ENCODE results near the gene RNF32. TPM values are rescaled to one million over a fixed set of nuclear protein-coding genes. Genes with fewer than 3 reads are reported as not detected.

RNF32 gene
- polyA plus RNA-seq, 3 donors, result 0.03 to 0.13 TPM; not detected in 1

DNA sequence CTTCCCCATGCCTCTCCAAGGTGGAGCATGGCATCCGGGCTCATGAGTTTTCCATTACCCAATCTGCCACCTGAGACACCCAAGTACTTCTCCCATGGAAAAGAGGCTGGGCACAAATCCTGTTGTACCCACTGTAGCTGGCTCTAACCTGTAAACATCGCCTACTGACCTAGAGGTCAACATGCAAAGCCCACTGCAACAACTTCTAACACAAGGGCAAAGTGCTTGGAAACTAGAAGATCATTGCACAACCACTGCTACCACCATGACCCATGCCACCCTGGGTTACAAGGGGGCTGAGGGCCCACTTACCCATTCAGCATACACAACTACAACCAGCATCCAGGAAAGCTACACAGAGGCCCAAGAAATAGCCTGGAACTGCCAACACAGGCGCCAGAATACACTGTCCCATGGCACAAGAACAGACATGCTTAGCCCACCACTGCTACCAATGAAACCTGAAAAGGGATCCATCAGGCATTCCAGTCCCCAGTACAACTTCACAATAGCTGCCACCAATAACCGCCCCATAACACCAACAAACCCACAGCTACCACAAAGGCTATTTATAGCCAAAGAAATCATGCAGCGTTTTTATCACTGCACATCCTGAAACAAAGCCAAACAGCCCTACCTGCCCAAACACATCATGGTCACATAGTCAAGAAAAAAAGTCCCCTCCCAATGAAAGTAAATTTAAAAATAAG is 63.4 kb downstream of the RNF32 start:
- intact Hi-C loops (cut with micrococcal nuclease), result no loop called here
- peaks cover 3 to 32% of the 10 kb centered on the region in 2 donors for H3K36me3 ChIP-seq (replicated peaks in 1 of 2; ENCODE audit: control insufficient read depth in 1 of 2, insufficient read depth in 2 of 2, low read length in 2 of 2)
- TF ChIP-seq CTCF (IDR thresholded peaks at IDR 0.05), result no peak
- Mint-ChIP-seq H3K4me1 (peaks cover 5% of the 10 kb centered on the region), H3K27ac (no peak overlapping the region), H3K4me3 (no peak overlapping the region), H3K36me3 (peaks cover 48 to 50% of the 10 kb centered on the region in 2 donors), H3K27me3 (ENCODE audit: low read depth in 3 of 3) (peaks cover 0 to 1% (median 0%) of the 10 kb centered on the region in 3 donors), H3K9me3 (peaks cover 12 to 44% (median 25%) of the 10 kb centered on the region in 7 donors)
- peaks cover under 1 to 21% of the 10 kb centered on the region in 2 donors for H3K9me3 ChIP-seq (replicated peaks in 1 of 2; ENCODE audit: control insufficient read depth in 1 of 2, insufficient read depth in 1 of 2, low read length in 2 of 2)
- H3K79me2 ChIP-seq (ENCODE audit: insufficient read depth, low read length), result no peaks in the 10 kb centered on the region
- H3K4me2 ChIP-seq (replicated peaks; ENCODE audit: extremely low read depth, low read length, poor library complexity, severe bottlenecking), result no peak overlapping the region
- no peaks in the 10 kb centered on the region for H4K20me1 ChIP-seq (ENCODE audit: insufficient read depth, low read length)
- H3K4me3 ChIP-seq (replicated peaks in 1 of 3; ENCODE audit: low read depth in 2 of 3, low read length in 3 of 3), result no peak overlapping the region
- WGBS (ENCODE audit: insufficient coverage), result 81% methylated on average over 5 of the region's 5 CpGs
- no peak for DNase-seq
- H3K27ac ChIP-seq (ENCODE audit: low read depth in 1 of 2, low read length in 2 of 2), result no peak overlapping the region
- no peaks in the 10 kb centered on the region for H3K27me3 ChIP-seq (ENCODE audit: control insufficient read depth in 2 of 2, insufficient read depth in 2 of 2, low read length in 2 of 2)
- H2AFZ ChIP-seq (ENCODE audit: insufficient read depth, low read depth, low read length, poor library complexity, severe bottlenecking), result no peak overlapping the region
- H3K9ac ChIP-seq (ENCODE audit: insufficient read depth, low read length, poor library complexity, severe bottlenecking), result no peak overlapping the region
- no peaks in the 10 kb centered on the region for H3K4me1 ChIP-seq (ENCODE audit: control insufficient read depth in 1 of 2, insufficient read depth in 2 of 2, low read length in 2 of 2)

GRCh38 chr7:156722043-156722826 is 81.7 kb downstream of the RNF32 start:
- H3K36me3 ChIP-seq (replicated peaks in 1 of 2; ENCODE audit: control insufficient read depth in 1 of 2, insufficient read depth in 2 of 2, low read length in 2 of 2), result peaks cover 8 to 34% of the 10 kb centered on the region in 2 donors
- H3K9me3 ChIP-seq (replicated peaks in 1 of 2; ENCODE audit: control insufficient read depth in 1 of 2, insufficient read depth in 1 of 2, low read length in 2 of 2), result no peaks in the 10 kb centered on the region
- H3K4me3 ChIP-seq (replicated peaks in 1 of 3; ENCODE audit: low read depth in 2 of 3, low read length in 3 of 3), result no peak overlapping the region
- no peak overlapping the region for H3K9ac ChIP-seq (ENCODE audit: insufficient read depth, low read length, poor library complexity, severe bottlenecking)
- Mint-ChIP-seq H3K36me3 (peaks cover 30% of the 10 kb centered on the region in 2 donors), H3K4me1 (peaks cover 7% of the 10 kb centered on the region), H3K27ac (no peak overlapping the region), H3K27me3 (ENCODE audit: low read depth in 3 of 3) (no peaks in the 10 kb centered on the region), H3K9me3 (peaks cover 0 to 1% (median 0%) of the 10 kb centered on the region in 7 donors), H3K4me3 (no peak overlapping the region)
- H3K4me2 ChIP-seq (replicated peaks; ENCODE audit: extremely low read depth, low read length, poor library complexity, severe bottlenecking), result no peak overlapping the region
- H3K4me1 ChIP-seq (ENCODE audit: control insufficient read depth in 1 of 2, insufficient read depth in 2 of 2, low read length in 2 of 2), result no peaks in the 10 kb centered on the region
- H3K79me2 ChIP-seq (ENCODE audit: insufficient read depth, low read length), result no peaks in the 10 kb centered on the region
- H2AFZ ChIP-seq (ENCODE audit: insufficient read depth, low read depth, low read length, poor library complexity, severe bottlenecking), result no peak overlapping the region
- 100% methylated on average over 2 of the region's 4 CpGs for WGBS (ENCODE audit: insufficient coverage)
- no peak overlapping the region for H3K27ac ChIP-seq (ENCODE audit: low read depth in 1 of 2, low read length in 2 of 2)
- H4K20me1 ChIP-seq (ENCODE audit: insufficient read depth, low read length), result no peaks in the 10 kb centered on the region
- no peaks in the 10 kb centered on the region for H3K27me3 ChIP-seq (ENCODE audit: control insufficient read depth in 2 of 2, insufficient read depth in 2 of 2, low read length in 2 of 2)
- no peak for DNase-seq
- intact Hi-C loops (cut with micrococcal nuclease), result no loop called here
- TF ChIP-seq CTCF (IDR thresholded peaks at IDR 0.05), result no peak
